ENCODE data around the gene STARD3.

DNA sequence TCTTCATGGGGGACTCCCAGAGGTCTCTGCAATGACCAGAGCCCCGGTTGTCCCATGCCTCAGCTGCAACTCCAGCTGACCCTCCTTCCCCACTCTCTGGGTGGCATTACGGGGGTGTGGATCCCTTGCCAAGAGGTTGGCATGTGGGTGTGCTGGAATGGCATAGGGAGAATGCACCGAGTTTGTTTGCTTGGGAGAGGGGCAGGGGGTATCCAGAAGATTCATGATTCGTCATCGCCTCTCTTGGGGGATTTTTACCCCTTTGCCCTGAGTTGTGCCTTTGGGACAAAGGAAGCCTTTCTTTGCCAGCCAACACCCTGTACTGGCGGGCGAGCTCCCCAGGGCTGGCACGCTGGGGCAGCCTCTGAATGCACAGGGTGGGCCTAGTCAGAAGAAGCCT is 69.4 kb downstream of the STARD3 start:
- TF ChIP-seq POLR2A (IDR thresholded peaks at IDR 0.05) (no peak), CTCF (IDR thresholded peaks at IDR 0.05) (no peak)
